ENCODE results near the gene NKTR. TPM values are rescaled to one million over a fixed set of nuclear protein-coding genes. Genes with fewer than 3 reads are reported as not detected.

The NKTR gene
- total RNA-seq, 2 donors from 2014 or later: 101 to 116 TPM

- Histone ChIP-seq H3K4me1 (ENCODE audit: control insufficient read depth, insufficient read depth, low read length) (peaks cover 10% of the 10 kb centered on the region), H3K27ac (ENCODE audit: low read depth, low read length) (no peak overlapping the region), H3K9ac (ENCODE audit: extremely low read depth, low read length, poor library complexity, severe bottlenecking) (peak overlapping the region; percentile 44), H3K27me3 (ENCODE audit: control insufficient read depth, insufficient read depth, low read length, poor library complexity, severe bottlenecking) (no peaks in the 10 kb centered on the region), H3K9me3 (ENCODE audit: control insufficient read depth, low read length) (no peaks in the 10 kb centered on the region), H3K4me3 (ENCODE audit: low read length) (peak overlapping the region; percentile 80), H3K36me3 (ENCODE audit: control insufficient read depth, insufficient read depth, low read length) (peaks cover 11% of the 10 kb centered on the region)
- peak overlapping the region; percentile 76 for H3K4me3 Mint-ChIP-seq
- WGBS, 2 experiments (ENCODE audit: insufficient coverage in 1 of 2, insufficient read length in 1 of 2): 84 to 90% methylated on average over 2 to 3 of the region's 3 CpGs
- H3K4me1 Mint-ChIP-seq: peaks cover 24% of the 10 kb centered on the region
- H3K9me3 Mint-ChIP-seq: no peaks in the 10 kb centered on the region
- no peaks in the 10 kb centered on the region for H3K27me3 Mint-ChIP-seq (ENCODE audit: insufficient read depth)
- no peak overlapping the region for H3K27ac Mint-ChIP-seq
- TF ChIP-seq CTCF (conservative IDR thresholded peaks at IDR 0.05): no peak
- H3K36me3 Mint-ChIP-seq (ENCODE audit: low read depth): peaks cover 8% of the 10 kb centered on the region
- DNase-seq: no peak
These were observed 52.7 kb downstream of the NKTR start for GRCh38 chr3:42653303-42653559.

GRCh38 chr3:42653560-42654330 is 53.3 kb downstream of the NKTR start, which contains the start of gene ZBTB47:
Gene ZBTB47, plus strand, starts transcription at chr3:42653697. Its CDS starts 4,659 bp downstream, at chr3:42658356.
- no peak for TF ChIP-seq CTCF (conservative IDR thresholded peaks at IDR 0.05)
- peak; percentile 75 for DNase-seq
- Mint-ChIP-seq H3K36me3 (ENCODE audit: low read depth) (peaks cover 6% of the 10 kb centered on the region), H3K4me1 (peaks cover 24% of the 10 kb centered on the region), H3K27ac (peak within 1 kb of the TSS; percentile 70), H3K27me3 (ENCODE audit: insufficient read depth) (no peaks in the 10 kb centered on the region), H3K9me3 (no peaks in the 10 kb centered on the region), H3K4me3 (peak within 1 kb of the TSS; percentile 76)
- WGBS, 2 experiments (ENCODE audit: insufficient coverage in 1 of 2, insufficient read length in 1 of 2): 19 to 37% methylated on average over 5 to 31 of the region's 31 CpGs
- Histone ChIP-seq H3K4me1 (ENCODE audit: control insufficient read depth, insufficient read depth, low read length) (peaks cover 10% of the 10 kb centered on the region), H3K27me3 (ENCODE audit: control insufficient read depth, insufficient read depth, low read length, poor library complexity, severe bottlenecking) (no peaks in the 10 kb centered on the region), H3K27ac (ENCODE audit: low read depth, low read length) (peak within 1 kb of the TSS; percentile 82), H3K4me3 (ENCODE audit: low read length) (peak within 1 kb of the TSS; percentile 80), H3K36me3 (ENCODE audit: control insufficient read depth, insufficient read depth, low read length) (peaks cover 5% of the 10 kb centered on the region), H3K9ac (ENCODE audit: extremely low read depth, low read length, poor library complexity, severe bottlenecking) (peak within 1 kb of the TSS; percentile 67), H3K9me3 (ENCODE audit: control insufficient read depth, low read length) (no peaks in the 10 kb centered on the region)

- peaks cover 10% of the 10 kb centered on the region for H3K4me1 ChIP-seq (ENCODE audit: control insufficient read depth, insufficient read depth, low read length)
- DNase-seq: peak; percentile 95
- H3K27me3 Mint-ChIP-seq (ENCODE audit: insufficient read depth): no peaks in the 10 kb centered on the region
- H3K4me3 ChIP-seq (ENCODE audit: low read length): peak overlapping the region; percentile 80
- H3K4me1 Mint-ChIP-seq: peaks cover 24% of the 10 kb centered on the region
- H3K9ac ChIP-seq (ENCODE audit: extremely low read depth, low read length, poor library complexity, severe bottlenecking): peak overlapping the region; percentile 67
- no peaks in the 10 kb centered on the region for H3K36me3 ChIP-seq (ENCODE audit: control insufficient read depth, insufficient read depth, low read length)
- TF ChIP-seq CTCF (conservative IDR thresholded peaks at IDR 0.05): peak; percentile 56
- no peaks in the 10 kb centered on the region for H3K36me3 Mint-ChIP-seq (ENCODE audit: low read depth)
- no peaks in the 10 kb centered on the region for H3K9me3 Mint-ChIP-seq
- H3K4me3 Mint-ChIP-seq: peak overlapping the region; percentile 76
- no peak overlapping the region for H3K27ac Mint-ChIP-seq
- H3K27me3 ChIP-seq (ENCODE audit: control insufficient read depth, insufficient read depth, low read length, poor library complexity, severe bottlenecking): no peaks in the 10 kb centered on the region
- WGBS, 2 experiments (ENCODE audit: insufficient coverage in 1 of 2, insufficient read length in 1 of 2): 0 to 2% methylated on average over 19 to 94 of the region's 94 CpGs
- peak overlapping the region; percentile 82 for H3K27ac ChIP-seq (ENCODE audit: low read depth, low read length)
- H3K9me3 ChIP-seq (ENCODE audit: control insufficient read depth, low read length): no peaks in the 10 kb centered on the region
These were observed 54.1 kb downstream of the NKTR start for GRCh38 chr3:42654331-42655201.
